Liver (tissue), 3 donors: Measurements from ENCODE around the gene EGFLAM.

Experiments used
- ATF3 ChIP-seq: IDR thresholded peaks from 2 replicates; pipeline ENCODE4 v1.6.1; 2016; ENCODE audit warnings: antibody characterized with exemption
- FOXA1 ChIP-seq: IDR thresholded peaks from 2 replicates; pipeline ENCODE4 v1.6.1; 2016; ENCODE audit warnings: antibody characterized with exemption
- GABPA ChIP-seq, 2 donors: IDR thresholded peaks in 1 of 2; conservative IDR thresholded peaks in 1 of 2; 2 replicates each; pipeline ENCODE4 v1.6.1; 2016; ENCODE audit warnings: antibody characterized with exemption in 2 of 2, mild to moderate bottlenecking in 1 of 2, moderate library complexity in 1 of 2
- HNF4A ChIP-seq, 2 donors: conservative IDR thresholded peaks; 2 replicates each; pipeline ENCODE4 v1.6.1; 2016; ENCODE audit warnings: antibody characterized with exemption in 2 of 2, mild to moderate bottlenecking in 2 of 2
- JUND ChIP-seq, 2 donors: IDR thresholded peaks; 2 replicates each; pipeline ENCODE4 v1.6.1; 2016; ENCODE audit warnings: antibody characterized with exemption in 2 of 2
- MAX ChIP-seq: IDR thresholded peaks from 2 replicates; pipeline ENCODE4 v1.6.1; 2016; ENCODE audit warnings: antibody characterized with exemption
- RAD21 ChIP-seq, 2 donors: IDR thresholded peaks; 2 replicates each; pipeline ENCODE4 v1.6.1; 2016; ENCODE audit warnings: antibody characterized with exemption in 2 of 2, mild to moderate bottlenecking in 2 of 2
- SP1 ChIP-seq: IDR thresholded peaks from 2 replicates; pipeline ENCODE4 v1.6.1; 2018; ENCODE audit warnings: antibody characterized with exemption, mild to moderate bottlenecking
- TAF1 ChIP-seq: conservative IDR thresholded peaks from 2 replicates; pipeline ENCODE4 v1.6.1; 2016; ENCODE audit warnings: antibody characterized with exemption, mild to moderate bottlenecking
- YY1 ChIP-seq: IDR thresholded peaks from 2 replicates; pipeline ENCODE4 v1.6.1; 2016; ENCODE audit warnings: antibody characterized with exemption, mild to moderate bottlenecking
- TF ChIP-seq, protein P1 (sequence below): IDR thresholded peaks from 2 replicates; pipeline ENCODE4 v1.6.1; 2016; ENCODE audit warnings: antibody characterized with exemption
- TF ChIP-seq, protein P2 (sequence below): IDR thresholded peaks from 2 replicates; pipeline ENCODE4 v1.6.1; 2016; ENCODE audit warnings: antibody characterized with exemption, mild to moderate bottlenecking
- TF ChIP-seq, protein P3 (sequence below): fragments of 150-350 bp; IDR thresholded peaks from 2 replicates; pipeline ENCODE4 v1.5.1; 2017; ENCODE audit warnings: improper control_type of control experiment, low read depth, low read length; ENCODE audit not compliant: missing input control
- donor health status: healthy.
- donor health status: healthy.

- TF ChIP-seq, protein P1, sequence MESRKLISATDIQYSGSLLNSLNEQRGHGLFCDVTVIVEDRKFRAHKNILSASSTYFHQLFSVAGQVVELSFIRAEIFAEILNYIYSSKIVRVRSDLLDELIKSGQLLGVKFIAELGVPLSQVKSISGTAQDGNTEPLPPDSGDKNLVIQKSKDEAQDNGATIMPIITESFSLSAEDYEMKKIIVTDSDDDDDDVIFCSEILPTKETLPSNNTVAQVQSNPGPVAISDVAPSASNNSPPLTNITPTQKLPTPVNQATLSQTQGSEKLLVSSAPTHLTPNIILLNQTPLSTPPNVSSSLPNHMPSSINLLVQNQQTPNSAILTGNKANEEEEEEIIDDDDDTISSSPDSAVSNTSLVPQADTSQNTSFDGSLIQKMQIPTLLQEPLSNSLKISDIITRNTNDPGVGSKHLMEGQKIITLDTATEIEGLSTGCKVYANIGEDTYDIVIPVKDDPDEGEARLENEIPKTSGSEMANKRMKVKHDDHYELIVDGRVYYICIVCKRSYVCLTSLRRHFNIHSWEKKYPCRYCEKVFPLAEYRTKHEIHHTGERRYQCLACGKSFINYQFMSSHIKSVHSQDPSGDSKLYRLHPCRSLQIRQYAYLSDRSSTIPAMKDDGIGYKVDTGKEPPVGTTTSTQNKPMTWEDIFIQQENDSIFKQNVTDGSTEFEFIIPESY, result no peak
- TF ChIP-seq JUND (IDR thresholded peaks at IDR 0.05) (no peak), RAD21 (IDR thresholded peaks at IDR 0.05) (no peak), FOXA1 (no peak), SP1 (no peak), MAX (no peak), YY1 (no peak), HNF4A (conservative IDR thresholded peaks at IDR 0.05) (no peak), ATF3 (no peak), GABPA (IDR thresholded peaks at IDR 0.05 in 1 of 2, conservative IDR thresholded peaks at IDR 0.05 in 1 of 2) (no peak), TAF1 (no peak)
- TF ChIP-seq, protein P2, sequence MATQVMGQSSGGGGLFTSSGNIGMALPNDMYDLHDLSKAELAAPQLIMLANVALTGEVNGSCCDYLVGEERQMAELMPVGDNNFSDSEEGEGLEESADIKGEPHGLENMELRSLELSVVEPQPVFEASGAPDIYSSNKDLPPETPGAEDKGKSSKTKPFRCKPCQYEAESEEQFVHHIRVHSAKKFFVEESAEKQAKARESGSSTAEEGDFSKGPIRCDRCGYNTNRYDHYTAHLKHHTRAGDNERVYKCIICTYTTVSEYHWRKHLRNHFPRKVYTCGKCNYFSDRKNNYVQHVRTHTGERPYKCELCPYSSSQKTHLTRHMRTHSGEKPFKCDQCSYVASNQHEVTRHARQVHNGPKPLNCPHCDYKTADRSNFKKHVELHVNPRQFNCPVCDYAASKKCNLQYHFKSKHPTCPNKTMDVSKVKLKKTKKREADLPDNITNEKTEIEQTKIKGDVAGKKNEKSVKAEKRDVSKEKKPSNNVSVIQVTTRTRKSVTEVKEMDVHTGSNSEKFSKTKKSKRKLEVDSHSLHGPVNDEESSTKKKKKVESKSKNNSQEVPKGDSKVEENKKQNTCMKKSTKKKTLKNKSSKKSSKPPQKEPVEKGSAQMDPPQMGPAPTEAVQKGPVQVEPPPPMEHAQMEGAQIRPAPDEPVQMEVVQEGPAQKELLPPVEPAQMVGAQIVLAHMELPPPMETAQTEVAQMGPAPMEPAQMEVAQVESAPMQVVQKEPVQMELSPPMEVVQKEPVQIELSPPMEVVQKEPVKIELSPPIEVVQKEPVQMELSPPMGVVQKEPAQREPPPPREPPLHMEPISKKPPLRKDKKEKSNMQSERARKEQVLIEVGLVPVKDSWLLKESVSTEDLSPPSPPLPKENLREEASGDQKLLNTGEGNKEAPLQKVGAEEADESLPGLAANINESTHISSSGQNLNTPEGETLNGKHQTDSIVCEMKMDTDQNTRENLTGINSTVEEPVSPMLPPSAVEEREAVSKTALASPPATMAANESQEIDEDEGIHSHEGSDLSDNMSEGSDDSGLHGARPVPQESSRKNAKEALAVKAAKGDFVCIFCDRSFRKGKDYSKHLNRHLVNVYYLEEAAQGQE, result no peak
- TF ChIP-seq, protein P3, sequence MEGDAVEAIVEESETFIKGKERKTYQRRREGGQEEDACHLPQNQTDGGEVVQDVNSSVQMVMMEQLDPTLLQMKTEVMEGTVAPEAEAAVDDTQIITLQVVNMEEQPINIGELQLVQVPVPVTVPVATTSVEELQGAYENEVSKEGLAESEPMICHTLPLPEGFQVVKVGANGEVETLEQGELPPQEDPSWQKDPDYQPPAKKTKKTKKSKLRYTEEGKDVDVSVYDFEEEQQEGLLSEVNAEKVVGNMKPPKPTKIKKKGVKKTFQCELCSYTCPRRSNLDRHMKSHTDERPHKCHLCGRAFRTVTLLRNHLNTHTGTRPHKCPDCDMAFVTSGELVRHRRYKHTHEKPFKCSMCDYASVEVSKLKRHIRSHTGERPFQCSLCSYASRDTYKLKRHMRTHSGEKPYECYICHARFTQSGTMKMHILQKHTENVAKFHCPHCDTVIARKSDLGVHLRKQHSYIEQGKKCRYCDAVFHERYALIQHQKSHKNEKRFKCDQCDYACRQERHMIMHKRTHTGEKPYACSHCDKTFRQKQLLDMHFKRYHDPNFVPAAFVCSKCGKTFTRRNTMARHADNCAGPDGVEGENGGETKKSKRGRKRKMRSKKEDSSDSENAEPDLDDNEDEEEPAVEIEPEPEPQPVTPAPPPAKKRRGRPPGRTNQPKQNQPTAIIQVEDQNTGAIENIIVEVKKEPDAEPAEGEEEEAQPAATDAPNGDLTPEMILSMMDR, result no peak
These were observed 138.4 kb downstream of the EGFLAM start for GRCh38 chr5:38396766-38397165.
